Bone marrow (tissue), 2 donors: ENCODE data around the gene EBF3.

Experiments used
- DNase-seq, 2 donors: peaks; one replicate each; lab custom pipeline; 2025; lab: John Stamatoyannopoulos, UW

EBF3 gene

DNA sequence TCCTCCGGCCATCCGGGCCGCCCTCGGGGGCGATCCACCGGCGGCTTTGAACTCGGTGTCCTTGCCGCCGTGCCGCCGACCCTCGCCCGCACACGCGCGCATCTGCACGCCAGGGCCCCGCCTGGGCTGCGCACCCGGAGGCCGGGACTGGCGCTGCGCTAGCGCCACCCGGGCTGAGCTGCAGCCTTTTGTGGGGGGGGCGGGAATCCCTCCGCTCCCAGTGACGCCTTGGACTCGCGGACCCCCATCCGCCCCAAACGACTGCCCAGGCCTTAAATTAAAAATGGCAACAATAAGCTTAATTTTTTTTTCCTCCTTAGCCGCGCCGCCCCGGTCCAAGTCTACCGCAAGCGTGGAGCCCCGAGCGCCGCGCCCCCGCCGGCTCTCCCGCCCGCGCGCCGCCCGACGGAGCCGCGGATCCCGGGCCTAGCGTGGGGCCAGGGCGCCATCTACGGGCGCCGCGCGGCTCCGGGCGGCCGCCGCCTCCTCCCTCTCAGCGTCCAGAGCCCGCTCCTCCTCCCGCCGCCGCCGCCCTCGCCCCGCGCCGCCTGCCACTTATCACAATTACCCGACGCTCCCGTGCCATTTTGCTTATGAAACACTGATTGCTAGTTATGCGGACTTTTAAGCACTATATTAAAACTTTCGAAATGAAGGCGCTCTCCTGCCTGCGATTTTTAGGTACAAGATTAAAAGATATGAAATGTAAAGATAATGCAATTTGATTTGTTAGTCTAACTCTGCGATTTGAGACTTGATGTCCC, 7.5 kb upstream of the EBF3 start:
- DNase-seq = no peak

GRCh38 chr10:129970465-129971364, 6.6 kb upstream of the EBF3 start:
- no peak for DNase-seq

DNA sequence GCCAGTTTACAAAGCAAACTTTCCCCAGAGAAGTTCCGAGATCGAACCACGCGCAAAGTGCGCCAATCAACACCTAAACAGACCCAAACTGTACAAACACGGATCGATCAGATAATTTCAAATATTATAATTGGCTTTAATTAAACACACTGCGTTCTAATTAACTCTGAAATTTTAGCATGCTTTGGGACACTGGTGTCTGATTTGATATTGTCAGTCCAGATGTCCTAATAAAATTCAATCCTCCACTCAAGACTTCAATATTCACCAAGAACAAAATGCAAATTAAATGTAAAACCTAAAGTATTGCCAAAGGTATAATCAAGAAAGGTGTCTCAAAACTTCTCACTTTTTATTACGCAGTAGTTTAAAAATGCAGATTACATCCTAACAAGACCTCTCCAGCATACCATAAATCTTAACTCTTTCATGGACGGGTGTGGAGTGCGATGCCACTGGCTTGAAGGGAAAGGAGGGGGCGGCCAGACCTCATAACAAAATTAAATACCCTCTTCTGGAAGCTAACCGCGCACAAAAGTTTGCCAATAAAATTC, 5.9 kb upstream of the EBF3 start:
- no peak for DNase-seq

GRCh38 chr10:129969184-129969910, 5.3 kb upstream of the EBF3 start:
- no peak for DNase-seq

- no peak for DNase-seq
These were observed 4.7 kb upstream of the EBF3 start for GRCh38 chr10:129968853-129969183.

DNA sequence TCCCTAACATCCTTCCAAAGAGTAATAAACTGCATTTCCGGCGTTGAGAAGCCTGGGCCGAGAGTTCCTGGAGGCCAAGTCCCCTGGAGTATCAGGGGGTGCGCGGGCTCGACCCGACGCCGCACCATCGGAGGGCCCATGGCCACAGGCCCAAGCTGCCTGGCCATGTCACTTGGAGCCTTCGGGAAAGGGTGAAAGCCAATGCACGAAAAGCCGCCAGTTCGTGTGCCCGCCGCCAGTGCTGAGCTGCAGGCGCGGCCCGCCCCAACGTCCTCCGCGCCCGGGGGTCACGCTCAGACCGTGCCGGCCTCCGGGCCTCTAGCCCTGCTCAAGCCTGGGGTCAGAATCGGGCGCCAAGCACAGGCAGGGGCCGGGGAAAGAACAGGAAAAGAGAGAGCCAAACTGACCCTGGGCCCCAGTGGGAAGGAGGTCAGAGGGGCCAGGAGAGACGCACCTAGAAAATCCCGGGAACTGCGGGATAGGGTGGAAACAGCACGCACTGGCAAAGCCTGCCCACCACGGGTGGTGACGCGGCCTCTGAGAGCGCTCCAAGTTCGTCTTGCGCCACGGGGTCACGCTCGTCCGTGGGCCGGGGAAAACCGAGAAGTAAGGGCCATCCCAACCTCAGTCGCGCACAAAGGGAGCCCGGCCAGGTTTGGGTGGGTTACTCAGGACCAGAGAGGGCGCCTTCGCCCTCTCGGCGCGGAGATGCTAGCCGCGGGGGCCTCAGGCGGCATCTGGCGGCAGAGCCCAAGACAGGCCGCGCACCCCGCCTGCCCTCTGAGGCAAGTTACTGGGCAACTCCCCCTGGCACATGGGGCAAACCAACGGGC, 4.2 kb upstream of the EBF3 start:
- DNase-seq = no peak

DNA sequence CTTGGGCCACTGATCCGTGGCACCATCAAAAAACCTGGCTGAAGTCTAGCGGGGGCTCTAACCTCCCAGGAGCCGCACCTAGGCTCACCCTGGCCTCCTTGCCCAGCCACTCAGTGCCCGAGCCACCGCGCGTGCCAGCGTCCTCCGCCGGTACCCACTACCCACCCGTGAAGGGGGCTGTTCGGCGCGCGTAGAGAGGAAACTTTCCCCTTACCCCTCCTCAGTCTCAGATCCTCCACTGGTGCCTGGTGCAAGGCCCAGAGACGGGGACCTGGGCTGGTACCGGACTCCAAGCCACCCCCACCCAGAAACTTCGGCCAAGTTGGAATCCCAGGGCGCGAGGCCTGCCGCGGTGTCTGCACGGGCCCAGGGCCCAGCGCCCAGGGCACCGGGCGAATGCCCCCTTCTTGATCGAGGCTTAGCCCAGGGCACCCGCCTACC, 3.5 kb upstream of the EBF3 start:
- DNase-seq = no peak

GRCh38 chr10:129966889-129967578, 3.0 kb upstream of the EBF3 start:
- DNase-seq = no peak

DNA sequence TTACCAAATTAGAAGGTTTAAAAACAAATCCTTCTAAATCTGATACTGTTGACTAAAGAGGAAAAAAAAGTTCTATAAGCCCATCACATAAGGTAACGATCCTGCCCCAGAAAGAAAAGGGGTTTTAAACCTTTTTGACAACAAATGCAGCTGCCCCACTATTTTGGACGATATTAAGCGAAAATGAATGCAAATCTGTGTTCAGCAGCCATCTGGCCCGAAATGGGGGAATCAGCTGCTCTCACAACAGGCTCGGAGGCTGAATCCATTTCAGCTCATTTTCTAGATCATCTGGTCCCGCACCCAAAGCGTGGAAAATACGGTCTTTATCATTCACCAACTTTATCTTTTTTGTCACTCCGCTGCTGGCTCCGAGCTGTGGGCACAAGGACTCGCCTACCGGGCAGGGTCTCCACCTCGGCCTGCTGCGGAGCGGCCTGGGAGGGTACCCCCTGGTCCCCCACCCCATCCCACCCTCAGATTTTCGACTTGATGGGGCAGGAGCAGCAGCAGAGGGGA, 2.4 kb upstream of the EBF3 start:
- no peak for DNase-seq

GRCh38 chr10:129965959-129966358, 1.9 kb upstream of the EBF3 start:
- DNase-seq = no peak

GRCh38 chr10:129965425-129965808, 1.3 kb upstream of the EBF3 start:
- no peak for DNase-seq

- DNase-seq = no peak
These were observed 744 bp upstream of the EBF3 start for GRCh38 chr10:129964611-129965424.

DNA sequence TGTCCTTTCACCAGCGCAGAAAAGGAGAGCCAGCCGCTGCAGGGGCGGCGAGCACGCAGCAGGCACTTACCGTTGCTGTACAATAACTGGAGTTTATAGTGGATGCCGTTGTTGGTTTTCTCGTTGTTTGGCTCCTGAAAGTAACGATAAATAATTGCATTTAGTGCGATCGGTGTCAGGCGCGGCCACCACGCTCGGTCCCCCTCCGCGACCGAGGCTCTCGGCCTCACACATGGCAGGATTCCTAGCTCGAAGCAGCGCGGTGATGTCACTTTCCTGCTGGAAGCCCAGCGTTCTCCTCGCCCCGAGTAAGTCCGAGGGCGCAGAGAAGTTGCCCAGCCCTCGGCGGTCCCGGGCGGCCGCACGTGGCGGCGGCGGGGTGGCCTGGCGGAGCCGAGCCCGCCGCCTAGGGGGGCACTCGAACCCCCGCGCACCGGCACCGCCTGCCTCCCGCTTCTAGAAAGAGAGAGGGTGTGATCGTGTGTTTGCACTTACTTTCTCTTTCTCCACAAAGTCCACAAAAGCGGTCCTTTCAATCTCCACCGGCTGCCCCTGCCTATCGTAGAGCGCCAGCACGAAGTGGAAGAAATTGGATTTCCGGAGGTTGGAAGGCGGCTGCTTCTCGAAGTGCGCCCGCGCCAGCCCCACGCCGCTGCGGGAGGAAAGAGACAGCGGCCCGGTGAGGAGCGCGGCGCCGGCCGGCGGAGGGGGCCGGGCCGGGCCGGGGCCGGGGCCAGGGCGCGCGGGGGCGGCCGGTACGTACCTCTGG, 1.0 kb downstream of the EBF3 start:
- no peak for DNase-seq

- DNase-seq = no peak
These were observed 1.8 kb downstream of the EBF3 start for GRCh38 chr10:129962031-129962871.

- DNase-seq = no peak
These were observed 2.8 kb downstream of the EBF3 start for GRCh38 chr10:129961157-129961701.

GRCh38 chr10:129960481-129961156, 3.5 kb downstream of the EBF3 start:
- DNase-seq = no peak
